Measurements from ENCODE around the gene KANSL1. TPM values are rescaled to one million over a fixed set of nuclear protein-coding genes. Genes with fewer than 3 reads are reported as not detected.

KANSL1 gene
- total and polyA plus RNA-seq, 10 of the 15 experiments (the other 5 are each of a cell fraction or from before 2014, with no cell fraction given) = 4.7 to 60.6 (median 28.0) TPM

DNA sequence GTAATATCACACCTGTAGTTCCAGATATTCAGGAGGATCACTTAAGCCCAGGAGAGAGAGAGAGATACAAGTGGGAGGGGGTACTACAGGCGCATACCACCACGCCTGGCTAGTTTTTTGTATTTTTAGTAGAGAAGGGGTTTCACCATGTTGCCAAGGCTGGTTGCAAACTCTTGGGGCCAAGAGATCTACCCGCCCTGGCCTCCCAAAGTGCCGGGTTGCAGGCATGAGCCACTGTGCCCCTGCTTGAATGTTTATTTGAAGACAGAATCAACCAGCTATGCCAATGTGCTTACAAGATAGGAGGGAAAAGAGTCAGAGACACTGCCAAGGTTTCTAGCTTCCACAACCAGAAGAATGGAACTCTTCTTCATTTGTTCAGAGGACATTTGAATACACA, 106.4 kb downstream of the KANSL1 start:
- POLR2A ChIA-PET = no interaction called here
- in situ Hi-C loops (cut with MboI) = no loop called here

DNA sequence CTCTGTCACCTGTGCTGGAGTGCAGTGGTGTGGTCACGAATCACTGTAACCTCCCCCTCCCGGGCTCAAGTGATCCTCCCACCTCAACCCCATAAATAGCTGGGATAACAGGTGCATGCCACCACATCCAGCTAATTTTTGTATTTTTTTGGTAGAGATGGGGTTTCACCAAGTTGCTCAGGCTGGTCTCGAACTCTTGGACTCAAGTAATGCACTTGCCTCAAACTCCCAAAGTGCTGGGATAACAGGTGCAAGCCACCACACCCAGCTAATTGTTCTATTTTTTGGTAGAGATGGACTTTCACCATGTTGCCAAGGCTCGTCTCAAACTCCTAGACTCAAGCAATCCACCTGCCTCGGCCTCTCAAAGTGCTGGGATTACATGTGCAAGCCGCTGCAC, 107.7 kb downstream of the KANSL1 start:
- TF ChIP-seq, protein P1, sequence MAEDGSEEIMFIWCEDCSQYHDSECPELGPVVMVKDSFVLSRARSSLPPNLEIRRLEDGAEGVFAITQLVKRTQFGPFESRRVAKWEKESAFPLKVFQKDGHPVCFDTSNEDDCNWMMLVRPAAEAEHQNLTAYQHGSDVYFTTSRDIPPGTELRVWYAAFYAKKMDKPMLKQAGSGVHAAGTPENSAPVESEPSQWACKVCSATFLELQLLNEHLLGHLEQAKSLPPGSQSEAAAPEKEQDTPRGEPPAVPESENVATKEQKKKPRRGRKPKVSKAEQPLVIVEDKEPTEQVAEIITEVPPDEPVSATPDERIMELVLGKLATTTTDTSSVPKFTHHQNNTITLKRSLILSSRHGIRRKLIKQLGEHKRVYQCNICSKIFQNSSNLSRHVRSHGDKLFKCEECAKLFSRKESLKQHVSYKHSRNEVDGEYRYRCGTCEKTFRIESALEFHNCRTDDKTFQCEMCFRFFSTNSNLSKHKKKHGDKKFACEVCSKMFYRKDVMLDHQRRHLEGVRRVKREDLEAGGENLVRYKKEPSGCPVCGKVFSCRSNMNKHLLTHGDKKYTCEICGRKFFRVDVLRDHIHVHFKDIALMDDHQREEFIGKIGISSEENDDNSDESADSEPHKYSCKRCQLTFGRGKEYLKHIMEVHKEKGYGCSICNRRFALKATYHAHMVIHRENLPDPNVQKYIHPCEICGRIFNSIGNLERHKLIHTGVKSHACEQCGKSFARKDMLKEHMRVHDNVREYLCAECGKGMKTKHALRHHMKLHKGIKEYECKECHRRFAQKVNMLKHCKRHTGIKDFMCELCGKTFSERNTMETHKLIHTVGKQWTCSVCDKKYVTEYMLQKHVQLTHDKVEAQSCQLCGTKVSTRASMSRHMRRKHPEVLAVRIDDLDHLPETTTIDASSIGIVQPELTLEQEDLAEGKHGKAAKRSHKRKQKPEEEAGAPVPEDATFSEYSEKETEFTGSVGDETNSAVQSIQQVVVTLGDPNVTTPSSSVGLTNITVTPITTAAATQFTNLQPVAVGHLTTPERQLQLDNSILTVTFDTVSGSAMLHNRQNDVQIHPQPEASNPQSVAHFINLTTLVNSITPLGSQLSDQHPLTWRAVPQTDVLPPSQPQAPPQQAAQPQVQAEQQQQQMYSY (CRISPR knock-in tag; IDR thresholded peaks at IDR 0.05) = no peak
- TF ChIP-seq ZNF217 (IDR thresholded peaks at IDR 0.05) (no peak), PAX5 (IDR thresholded peaks at IDR 0.05; ENCODE audit: borderline replicate concordance, low read depth, low read length) (no peak), TCF3 (IDR thresholded peaks at IDR 0.05; ENCODE audit: borderline replicate concordance, insufficient read depth, low read depth, low read length) (no peak), NFIC (IDR thresholded peaks at IDR 0.05; ENCODE audit: low read depth, low read length) (no peak)
- Histone ChIP-seq H3K27me3 (replicated peaks in 1 of 2; ENCODE audit: control insufficient read depth in 2 of 2, insufficient read depth in 2 of 2, low read length in 1 of 2) (no peaks in the 10 kb centered on the region), H3K4me1 (ENCODE audit: control insufficient read depth, insufficient read depth, low read length) (no peaks in the 10 kb centered on the region), H2AFZ (ENCODE audit: control insufficient read depth, low read depth, low read length) (no peak overlapping the region), H3K4me2 (ENCODE audit: control insufficient read depth, insufficient read depth) (no peak overlapping the region), H3K4me3 (no peak overlapping the region), H3K9ac (ENCODE audit: control insufficient read depth, insufficient read depth, low read length) (no peak overlapping the region), H3K27ac (ENCODE audit: control insufficient read depth, insufficient read depth) (no peak overlapping the region), H3K79me2 (ENCODE audit: control insufficient read depth, insufficient read depth, low read length) (peaks cover 21% of the 10 kb centered on the region), H3K36me3 (ENCODE audit: control insufficient read depth in 2 of 2, insufficient read depth in 2 of 2, low read length in 1 of 2) (peaks cover 4 to 10% of the 10 kb centered on the region in 2 experiments), H4K20me1 (ENCODE audit: control insufficient read depth, insufficient read depth) (no peaks in the 10 kb centered on the region; the same call in 1 of the 2 replicates), H3K9me3 (replicated peaks; ENCODE audit: control insufficient read depth, insufficient read depth, low read length) (no peaks in the 10 kb centered on the region)
- ChIA-PET POLR2A (no interaction called here), SMC1A (ENCODE audit: uncharacterized antibody, unreplicated experiment) (interaction anchor here (1.8 kb wide), 1 partner anchor 14 kb away, joined by 9 read pairs; no protein-coding TSS in a partner anchor), CTCF (interaction anchor here (0.9 to 1.5 kb wide), 2 partner anchors 87 to 94 kb away, joined by 3 to 4 read pairs; no protein-coding TSS in a partner anchor), RAD21 (ENCODE audit: unreplicated experiment) (no interaction called here)
- ATAC-seq = no peak
- intact Hi-C loops (cut with micrococcal nuclease; ENCODE audit: unreplicated experiment) = no loop called here
- in situ Hi-C loops (cut with MboI) = no loop called here
- 98% methylated on average over 6 of the region's 6 CpGs for WGBS (ENCODE audit: insufficient coverage, insufficient replicate concordance, low lambda C conversion rate, missing lambda C conversion rate)
- BruUV-seq (replicated peaks) = no TSS peak
- DNase-seq (ENCODE audit: low read depth, low spot score) = no peak
- FAIRE-seq = no peak

More for the DNA sequence above, 106.4 kb downstream of the KANSL1 start:
- ATAC-seq = no peak
- Histone ChIP-seq H3K27me3 (replicated peaks in 1 of 2; ENCODE audit: control insufficient read depth in 2 of 2, insufficient read depth in 2 of 2, low read length in 1 of 2) (no peaks in the 10 kb centered on the region), H3K4me3 (no peak overlapping the region), H3K4me2 (ENCODE audit: control insufficient read depth, insufficient read depth) (no peak overlapping the region), H2AFZ (ENCODE audit: control insufficient read depth, low read depth, low read length) (no peak overlapping the region), H3K27ac (ENCODE audit: control insufficient read depth, insufficient read depth) (no peak overlapping the region), H3K79me2 (ENCODE audit: control insufficient read depth, insufficient read depth, low read length) (peaks cover 23% of the 10 kb centered on the region), H3K36me3 (ENCODE audit: control insufficient read depth in 2 of 2, insufficient read depth in 2 of 2, low read length in 1 of 2) (peaks cover 6 to 14% of the 10 kb centered on the region in 2 experiments), H3K4me1 (ENCODE audit: control insufficient read depth, insufficient read depth, low read length) (no peaks in the 10 kb centered on the region), H3K9me3 (replicated peaks; ENCODE audit: control insufficient read depth, insufficient read depth, low read length) (no peaks in the 10 kb centered on the region), H4K20me1 (ENCODE audit: control insufficient read depth, insufficient read depth) (no peaks in the 10 kb centered on the region; the same call in 1 of the 2 replicates), H3K9ac (ENCODE audit: control insufficient read depth, insufficient read depth, low read length) (no peak overlapping the region)
- SMC1A ChIA-PET (ENCODE audit: uncharacterized antibody, unreplicated experiment) = no interaction called here
- FAIRE-seq = no peak
- 96% methylated on average over 4 of the region's 4 CpGs for WGBS (ENCODE audit: insufficient coverage, insufficient replicate concordance, low lambda C conversion rate, missing lambda C conversion rate)
- no peak for DNase-seq (ENCODE audit: low read depth, low spot score)
- no TSS peak for BruUV-seq (replicated peaks)
- CTCF ChIA-PET = interaction anchor here (0.7 kb wide), 1 partner anchor 85 kb away, joined by 3 read pairs; no protein-coding TSS in a partner anchor
- RAD21 ChIA-PET (ENCODE audit: unreplicated experiment) = no interaction called here
- TF ChIP-seq SP1 (IDR thresholded peaks at IDR 0.05; ENCODE audit: low read depth, low read length) (no peak), SIN3A (IDR thresholded peaks at IDR 0.05; ENCODE audit: low read depth, low read length) (no peak)
- intact Hi-C loops (cut with micrococcal nuclease; ENCODE audit: unreplicated experiment) = no loop called here
